ENCODE results near the gene SH3PXD2A. TPM values are rescaled to one million over a fixed set of nuclear protein-coding genes. Genes with fewer than 3 reads are reported as not detected.
"Not testable (repeated sequence)": the region's sequence is repeated elsewhere in the genome, so short reads cannot be mapped to it uniquely, and the experiment has no call there.

The SH3PXD2A gene
- total RNA-seq, 1 experiment from 2014 or later: 54.9 TPM

DNA sequence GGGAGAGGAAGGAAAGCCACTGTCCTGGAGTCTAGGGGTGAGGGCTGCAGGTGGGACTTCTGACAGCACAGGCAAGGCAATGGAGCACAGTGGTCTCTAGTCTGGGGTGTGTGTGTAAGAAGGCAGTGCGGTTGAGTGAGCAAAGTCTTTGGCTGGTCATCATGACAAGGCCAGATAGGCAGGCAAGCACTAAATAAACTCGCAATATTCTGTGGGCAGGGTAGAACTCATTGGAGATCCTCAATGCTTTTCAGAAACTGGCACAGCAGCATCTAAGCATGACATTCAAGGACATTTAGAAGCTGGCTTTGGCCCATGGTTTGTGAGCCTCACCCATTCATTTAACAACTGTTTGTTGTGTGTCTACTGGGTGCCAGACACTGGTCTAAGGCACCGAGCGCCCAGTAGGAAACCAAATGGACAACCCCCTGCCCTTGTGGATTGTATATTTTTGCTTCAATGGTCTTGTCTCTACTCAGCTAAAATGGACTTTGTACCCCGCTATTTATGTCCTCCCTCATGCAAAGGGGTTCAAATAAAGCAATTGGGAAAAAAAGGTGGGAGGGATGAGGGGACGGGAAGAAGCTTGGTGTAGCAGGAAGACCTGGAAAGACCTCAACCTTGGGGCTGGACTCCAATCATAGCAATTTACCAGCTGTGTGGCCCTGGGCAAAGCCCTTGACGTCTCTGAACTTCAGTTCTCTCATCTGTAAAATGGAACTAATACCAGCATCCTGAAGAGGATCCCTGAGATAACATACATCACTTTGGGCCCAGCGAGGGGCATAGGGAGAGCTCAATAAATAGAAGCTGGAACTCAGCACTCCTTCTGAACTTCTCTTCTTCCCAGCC lies 245.9 kb downstream of the SH3PXD2A start:
- intact Hi-C loops (cut with micrococcal nuclease; ENCODE audit: unreplicated experiment): no loop called here
- Histone ChIP-seq H3K27ac (ENCODE audit: low read depth, low read length, poor library complexity, severe bottlenecking) (no peak overlapping the region), H3K4me1 (ENCODE audit: insufficient read depth, low read length, poor library complexity, severe bottlenecking) (no peaks in the 10 kb centered on the region), H3K4me3 (ENCODE audit: low read depth, low read length, poor library complexity, severe bottlenecking) (no peak overlapping the region), H3K36me3 (ENCODE audit: insufficient read depth, low read length, poor library complexity, severe bottlenecking) (peaks cover 37% of the 10 kb centered on the region), H3K27me3 (replicated peaks; ENCODE audit: insufficient read depth, low read depth, low read length, poor library complexity) (no peaks in the 10 kb centered on the region), H3K9me3 (ENCODE audit: low read depth, low read length, poor library complexity, severe bottlenecking) (no peaks in the 10 kb centered on the region)
- CTCF ChIA-PET: no interaction called here
- POLR2A ChIA-PET (ENCODE audit: low non-redundant PET): no interaction called here
- no peak for DNase-seq (ENCODE audit: low spot score)
- no TSS peak for BruUV-seq (replicated peaks)
- TF ChIP-seq, protein P1, sequence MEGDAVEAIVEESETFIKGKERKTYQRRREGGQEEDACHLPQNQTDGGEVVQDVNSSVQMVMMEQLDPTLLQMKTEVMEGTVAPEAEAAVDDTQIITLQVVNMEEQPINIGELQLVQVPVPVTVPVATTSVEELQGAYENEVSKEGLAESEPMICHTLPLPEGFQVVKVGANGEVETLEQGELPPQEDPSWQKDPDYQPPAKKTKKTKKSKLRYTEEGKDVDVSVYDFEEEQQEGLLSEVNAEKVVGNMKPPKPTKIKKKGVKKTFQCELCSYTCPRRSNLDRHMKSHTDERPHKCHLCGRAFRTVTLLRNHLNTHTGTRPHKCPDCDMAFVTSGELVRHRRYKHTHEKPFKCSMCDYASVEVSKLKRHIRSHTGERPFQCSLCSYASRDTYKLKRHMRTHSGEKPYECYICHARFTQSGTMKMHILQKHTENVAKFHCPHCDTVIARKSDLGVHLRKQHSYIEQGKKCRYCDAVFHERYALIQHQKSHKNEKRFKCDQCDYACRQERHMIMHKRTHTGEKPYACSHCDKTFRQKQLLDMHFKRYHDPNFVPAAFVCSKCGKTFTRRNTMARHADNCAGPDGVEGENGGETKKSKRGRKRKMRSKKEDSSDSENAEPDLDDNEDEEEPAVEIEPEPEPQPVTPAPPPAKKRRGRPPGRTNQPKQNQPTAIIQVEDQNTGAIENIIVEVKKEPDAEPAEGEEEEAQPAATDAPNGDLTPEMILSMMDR (conservative IDR thresholded peaks at IDR 0.05; ENCODE audit: low read depth, low read length): no peak
- TF ChIP-seq EZH2 (IDR thresholded peaks at IDR 0.05; ENCODE audit: borderline replicate concordance, low read depth, low read length, poor library complexity, severe bottlenecking): no peak

DNA sequence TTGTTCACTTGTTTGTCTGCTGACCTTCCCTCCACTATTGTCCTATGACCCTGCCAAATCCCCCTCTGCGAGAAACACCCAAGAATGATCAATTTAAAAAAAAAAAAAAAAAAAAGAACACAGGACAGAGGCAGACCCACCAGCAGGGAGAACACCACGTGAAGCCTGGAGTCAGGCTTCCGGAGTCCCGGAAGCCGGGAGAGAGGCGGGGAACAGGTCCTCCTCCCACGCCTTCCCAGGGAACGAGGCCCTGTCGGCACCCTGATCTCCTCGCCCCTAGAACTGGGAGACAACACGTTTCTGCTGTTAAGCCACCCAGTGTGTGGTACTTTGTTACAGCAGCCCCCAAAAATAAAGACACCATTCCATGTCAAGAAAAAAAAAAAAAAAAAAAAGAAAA lies 247.3 kb downstream of the SH3PXD2A start:
- DNase-seq (ENCODE audit: low spot score); intact Hi-C loops (cut with micrococcal nuclease; ENCODE audit: unreplicated experiment); H3K27me3 ChIP-seq (replicated peaks; ENCODE audit: insufficient read depth, low read depth, low read length, poor library complexity); CTCF ChIA-PET; BruUV-seq (replicated peaks); H3K4me3 ChIP-seq (ENCODE audit: low read depth, low read length, poor library complexity, severe bottlenecking); H3K9me3 ChIP-seq (ENCODE audit: low read depth, low read length, poor library complexity, severe bottlenecking); H3K27ac ChIP-seq (ENCODE audit: low read depth, low read length, poor library complexity, severe bottlenecking); H3K4me1 ChIP-seq (ENCODE audit: insufficient read depth, low read length, poor library complexity, severe bottlenecking); POLR2A ChIA-PET (ENCODE audit: low non-redundant PET): not testable (repeated sequence)
- peaks cover 38% of the 10 kb centered on the region for H3K36me3 ChIP-seq (ENCODE audit: insufficient read depth, low read length, poor library complexity, severe bottlenecking)

DNA sequence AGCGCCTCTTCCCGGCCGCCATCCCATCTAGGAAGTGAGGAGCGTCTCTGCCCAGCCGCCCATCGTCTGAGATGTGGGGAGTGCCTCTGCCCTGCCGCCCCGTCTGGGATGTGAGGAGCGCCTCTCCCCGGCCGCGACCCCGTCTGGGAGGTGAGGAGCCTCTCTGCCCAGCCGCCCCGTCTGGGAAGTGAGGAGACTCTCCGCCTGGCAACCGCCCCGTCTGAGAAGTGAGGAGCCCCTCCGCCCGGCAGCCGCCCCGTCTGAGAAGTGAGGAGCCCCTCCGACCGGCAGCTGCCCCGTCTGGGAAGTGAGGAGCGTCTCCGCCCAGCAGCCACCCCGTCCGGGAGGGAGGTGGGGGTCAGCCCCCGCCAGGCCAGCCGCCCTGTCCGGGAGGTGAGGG lies 248.3 kb downstream of the SH3PXD2A start:
- CTCF ChIA-PET; BruUV-seq (replicated peaks); intact Hi-C loops (cut with micrococcal nuclease; ENCODE audit: unreplicated experiment); POLR2A ChIA-PET (ENCODE audit: low non-redundant PET); H3K9me3 ChIP-seq (ENCODE audit: low read depth, low read length, poor library complexity, severe bottlenecking); DNase-seq (ENCODE audit: low spot score); H3K4me3 ChIP-seq (ENCODE audit: low read depth, low read length, poor library complexity, severe bottlenecking); H3K27me3 ChIP-seq (replicated peaks; ENCODE audit: insufficient read depth, low read depth, low read length, poor library complexity); H3K4me1 ChIP-seq (ENCODE audit: insufficient read depth, low read length, poor library complexity, severe bottlenecking); H3K27ac ChIP-seq (ENCODE audit: low read depth, low read length, poor library complexity, severe bottlenecking): not testable (repeated sequence)
- H3K36me3 ChIP-seq (ENCODE audit: insufficient read depth, low read length, poor library complexity, severe bottlenecking): peaks cover 39% of the 10 kb centered on the region

DNA sequence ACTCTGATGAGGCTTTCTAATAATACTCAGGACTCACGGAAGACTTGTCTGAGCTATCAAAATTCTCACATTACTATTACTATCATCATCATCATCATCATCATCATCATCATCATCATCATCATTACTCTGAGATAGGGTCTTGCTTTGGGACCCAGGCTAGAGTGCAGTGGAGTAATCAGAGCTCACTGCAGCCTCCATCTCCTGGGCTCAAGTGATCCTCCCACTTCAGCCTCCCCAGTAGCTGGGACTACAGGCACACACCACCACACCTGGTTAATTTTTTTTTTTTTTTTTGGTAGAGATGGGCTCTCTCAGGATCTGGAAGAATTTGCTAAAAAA lies 249.3 kb downstream of the SH3PXD2A start:
- DNase-seq (ENCODE audit: low spot score): not testable (repeated sequence)

More for the DNA sequence above, 249.3 kb downstream of the SH3PXD2A start:
- BruUV-seq (replicated peaks); H3K27me3 ChIP-seq (replicated peaks; ENCODE audit: insufficient read depth, low read depth, low read length, poor library complexity); POLR2A ChIA-PET (ENCODE audit: low non-redundant PET); H3K27ac ChIP-seq (ENCODE audit: low read depth, low read length, poor library complexity, severe bottlenecking); intact Hi-C loops (cut with micrococcal nuclease; ENCODE audit: unreplicated experiment); H3K4me1 ChIP-seq (ENCODE audit: insufficient read depth, low read length, poor library complexity, severe bottlenecking); H3K9me3 ChIP-seq (ENCODE audit: low read depth, low read length, poor library complexity, severe bottlenecking); H3K4me3 ChIP-seq (ENCODE audit: low read depth, low read length, poor library complexity, severe bottlenecking): not testable (repeated sequence)
- CTCF ChIA-PET: interaction anchor here (0.7 to 1.4 kb wide), 5 partner anchors 13 to 138 kb away, joined by 3 to 7 read pairs (median 5); no protein-coding TSS in a partner anchor
- H3K36me3 ChIP-seq (ENCODE audit: insufficient read depth, low read length, poor library complexity, severe bottlenecking): peaks cover 32% of the 10 kb centered on the region
